HG02798 (cell line): ENCODE results near the gene UBR3.
A peak's percentile ranks its signal among the peaks of the same experiment; 100 is the strongest.
"Not testable (repeated sequence)": the region's sequence is repeated elsewhere in the genome, so short reads cannot be mapped to it uniquely, and the experiment has no call there.

Experiments
- ATAC-seq: cut with Tn5 transposase; IDR thresholded peaks from one replicate; pipeline ENCODE4 v1.9.1; 2021; ENCODE audit warnings: mild to moderate bottlenecking; ENCODE audit not compliant: unreplicated experiment, poor library complexity

Gene UBR3

GRCh38 chr2:169928463-169928864 is 101.2 kb downstream of the UBR3 start:
- no peak for ATAC-seq

- peak; percentile 76 for ATAC-seq
Measured at GRCh38 chr2:169933124-169933711, 106.0 kb downstream of the UBR3 start.

- ATAC-seq = not testable (repeated sequence)
Measured at GRCh38 chr2:169936652-169937051, 109.4 kb downstream of the UBR3 start.

- no peak for ATAC-seq
Measured at GRCh38 chr2:169945515-169945914, 118.3 kb downstream of the UBR3 start.

GRCh38 chr2:169946092-169946491 is 118.8 kb downstream of the UBR3 start:
- no peak for ATAC-seq

- no peak for ATAC-seq
Measured at GRCh38 chr2:169946546-169946945, 119.3 kb downstream of the UBR3 start.

GRCh38 chr2:169955940-169956339 is 128.7 kb downstream of the UBR3 start:
- ATAC-seq = no peak

- ATAC-seq = not testable (repeated sequence)
Measured at GRCh38 chr2:169957219-169957618, 130.0 kb downstream of the UBR3 start.

- no peak for ATAC-seq
Measured at GRCh38 chr2:169961911-169962310, 134.7 kb downstream of the UBR3 start.

- no peak for ATAC-seq
Measured at GRCh38 chr2:169963786-169964185, 136.5 kb downstream of the UBR3 start.

- no peak for ATAC-seq
Measured at GRCh38 chr2:169964740-169965139, 137.5 kb downstream of the UBR3 start.

- no peak for ATAC-seq
Measured at GRCh38 chr2:169965495-169965894, 138.2 kb downstream of the UBR3 start.

GRCh38 chr2:169966454-169966853 is 139.2 kb downstream of the UBR3 start:
- no peak for ATAC-seq

GRCh38 chr2:169968743-169969142 is 141.5 kb downstream of the UBR3 start:
- no peak for ATAC-seq

GRCh38 chr2:169975221-169975620 is 148.0 kb downstream of the UBR3 start:
- no peak for ATAC-seq

GRCh38 chr2:169976335-169976851 is 149.1 kb downstream of the UBR3 start:
- ATAC-seq = no peak

- no peak for ATAC-seq
Measured at GRCh38 chr2:169977530-169977929, 150.3 kb downstream of the UBR3 start.

- no peak for ATAC-seq
Measured at GRCh38 chr2:169978402-169979017, 151.3 kb downstream of the UBR3 start.

- no peak for ATAC-seq
Measured at GRCh38 chr2:169979025-169979424, 151.8 kb downstream of the UBR3 start.

- ATAC-seq = no peak
Measured at GRCh38 chr2:169980001-169980400, 152.7 kb downstream of the UBR3 start.

GRCh38 chr2:169980643-169981042 is 153.4 kb downstream of the UBR3 start:
- ATAC-seq = no peak

GRCh38 chr2:169982929-169983328 is 155.7 kb downstream of the UBR3 start:
- ATAC-seq = no peak
